GM18951 (cell line): ENCODE data around the gene SPATA24.
"Not testable (repeated sequence)": the region's sequence is repeated elsewhere in the genome, so short reads cannot be mapped to it uniquely, and the experiment has no call there.

Experiments used
- POLR2A ChIP-seq: IDR thresholded peaks from 4 replicates; pipeline ENCODE4 v1.6.1; 2011; ENCODE audit warnings: mild to moderate bottlenecking; ENCODE audit not compliant: insufficient read length, insufficient read depth; ENCODE audit errors: extremely low read depth
- in situ Hi-C: fragments of 300-500 bp; cut with MboI; formaldehyde crosslinking; loops from one replicate; pipeline ENCODE4 v1.12.0; 2022; ENCODE audit warnings: low sequenced_read_pairs, mixed read lengths, inconsistent platforms; ENCODE audit not compliant: unreplicated experiment

SPATA24 gene, protein sequence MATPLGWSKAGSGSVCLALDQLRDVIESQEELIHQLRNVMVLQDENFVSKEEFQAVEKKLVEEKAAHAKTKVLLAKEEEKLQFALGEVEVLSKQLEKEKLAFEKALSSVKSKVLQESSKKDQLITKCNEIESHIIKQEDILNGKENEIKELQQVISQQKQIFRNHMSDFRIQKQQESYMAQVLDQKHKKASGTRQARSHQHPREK

GRCh38 chr5:139403787-139404483, at the start of gene SPATA24:
Gene SPATA24, minus strand, starts transcription at chr5:139404089. Its CDS starts 29 bp downstream, at chr5:139404060.
- peak; percentile 55 for TF ChIP-seq POLR2A
- in situ Hi-C loops: no loop called here

DNA sequence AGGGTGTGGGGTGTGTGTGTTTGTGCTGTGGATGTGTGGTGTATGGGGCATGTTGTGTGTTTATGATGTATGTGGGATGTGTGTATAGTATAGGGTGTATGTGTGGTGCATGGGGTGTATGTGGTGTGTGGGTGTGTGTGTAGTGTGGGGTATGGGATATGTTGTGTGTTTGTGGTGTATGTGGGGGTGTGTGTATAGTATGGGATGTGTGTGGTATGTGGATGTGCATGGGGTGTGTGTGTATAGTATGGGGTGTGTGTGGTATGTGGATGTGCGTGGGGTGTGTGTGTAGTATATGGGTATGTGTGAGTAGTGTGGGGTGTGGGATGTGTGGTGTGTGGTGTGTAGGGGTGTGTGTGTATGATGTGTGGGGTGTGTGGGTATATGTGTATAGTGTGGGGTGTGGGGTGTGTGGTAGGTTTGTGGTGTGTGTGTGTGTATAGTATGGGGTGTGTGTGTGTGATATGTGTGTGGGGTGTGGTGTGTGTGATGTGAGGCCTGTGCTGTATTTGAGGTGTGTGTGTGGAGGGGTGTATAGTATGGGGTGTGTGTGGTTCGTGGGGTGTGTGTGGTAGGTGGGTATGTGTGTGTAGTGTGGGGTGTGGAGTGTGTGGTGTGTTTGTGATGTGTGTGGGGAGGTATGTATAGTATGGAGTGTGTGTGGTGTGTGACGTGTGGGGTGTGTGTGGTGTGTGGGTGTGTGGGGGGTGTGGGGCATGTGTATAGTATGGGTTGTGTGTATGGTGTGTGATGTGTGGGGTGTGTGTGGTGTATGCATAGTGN, 48.2 kb upstream of the SPATA24 start:
- TF ChIP-seq POLR2A: no peak
- in situ Hi-C loops: no loop called here

GRCh38 chr5:139451176-139451575, 47.3 kb upstream of the SPATA24 start:
- TF ChIP-seq POLR2A: no peak
- in situ Hi-C loops: no loop called here

DNA sequence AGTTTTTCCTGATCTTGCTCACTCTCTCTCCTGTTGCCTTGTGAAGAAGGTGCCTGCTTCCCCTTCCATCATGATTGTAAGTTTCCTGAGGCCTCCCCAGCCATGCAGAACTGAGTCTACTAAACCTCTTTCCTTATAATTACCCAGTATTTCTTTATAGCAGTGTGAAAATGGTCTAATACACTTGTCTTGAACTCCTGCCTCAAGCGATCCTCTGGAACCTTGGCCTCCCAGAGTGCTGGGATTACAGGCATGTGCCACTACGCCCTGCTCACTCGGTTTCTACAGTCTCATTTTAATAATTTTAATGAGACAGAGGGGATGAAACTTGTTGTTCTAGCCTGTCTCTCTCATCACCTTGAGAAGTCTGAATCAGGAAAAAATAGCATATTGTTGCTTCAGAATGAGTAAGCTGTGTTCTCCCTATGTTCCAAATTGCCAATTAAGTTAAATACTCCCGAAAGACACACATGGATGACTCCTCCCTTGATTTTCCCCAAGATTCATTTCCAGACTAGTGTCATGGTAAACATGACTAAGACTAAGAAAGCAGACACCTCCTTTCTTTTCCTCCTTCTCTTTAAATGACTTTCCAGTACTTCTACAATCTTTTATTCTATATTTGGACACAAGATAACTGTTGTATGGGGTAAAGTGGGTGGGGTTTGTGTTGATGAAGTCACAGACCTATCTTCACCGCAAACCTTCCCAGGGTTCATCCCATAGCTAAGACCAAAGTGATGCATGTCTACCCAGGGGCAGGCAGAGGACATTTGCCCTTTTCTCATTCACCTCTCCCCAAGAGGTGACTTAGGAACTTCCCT, 43.3 kb upstream of the SPATA24 start:
- TF ChIP-seq POLR2A: no peak
- in situ Hi-C loops: no loop called here

- in situ Hi-C loops: no loop called here
- no peak for TF ChIP-seq POLR2A
These were observed 41.7 kb upstream of the SPATA24 start for GRCh38 chr5:139445325-139446170.

DNA sequence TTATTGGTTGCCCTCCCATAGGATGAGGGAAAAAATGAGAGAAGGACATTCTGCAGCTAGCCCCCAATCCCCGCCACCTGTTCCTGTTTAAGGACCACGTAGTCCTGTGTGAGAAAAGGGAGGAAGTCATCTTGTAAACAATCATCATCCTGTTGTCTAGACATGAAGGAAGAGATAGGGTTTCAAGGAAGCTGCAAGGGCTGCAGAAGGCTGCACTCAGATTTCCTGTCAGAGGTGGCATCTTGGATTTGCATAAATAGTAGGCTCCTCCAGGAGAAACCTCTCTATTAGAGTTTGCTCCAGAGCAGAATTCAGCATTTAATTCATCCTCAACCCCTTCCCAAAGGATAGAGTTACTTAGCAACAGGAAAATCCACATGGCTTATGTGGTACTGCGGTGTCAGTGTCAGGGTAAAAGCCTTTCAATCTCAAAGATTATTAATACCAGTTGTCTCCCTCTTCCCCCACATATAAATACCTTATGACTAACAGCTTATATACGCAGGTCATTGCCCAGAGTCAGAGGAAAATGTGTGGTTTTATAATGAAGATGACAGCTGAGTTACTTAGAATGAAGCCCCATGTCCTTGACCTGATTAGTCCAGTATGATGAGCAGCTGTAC, 40.1 kb upstream of the SPATA24 start:
- in situ Hi-C loops: no loop called here
- TF ChIP-seq POLR2A: no peak

- in situ Hi-C loops: not testable (repeated sequence)
These were observed 36.5 kb upstream of the SPATA24 start for GRCh38 chr5:139440416-139440815.

DNA sequence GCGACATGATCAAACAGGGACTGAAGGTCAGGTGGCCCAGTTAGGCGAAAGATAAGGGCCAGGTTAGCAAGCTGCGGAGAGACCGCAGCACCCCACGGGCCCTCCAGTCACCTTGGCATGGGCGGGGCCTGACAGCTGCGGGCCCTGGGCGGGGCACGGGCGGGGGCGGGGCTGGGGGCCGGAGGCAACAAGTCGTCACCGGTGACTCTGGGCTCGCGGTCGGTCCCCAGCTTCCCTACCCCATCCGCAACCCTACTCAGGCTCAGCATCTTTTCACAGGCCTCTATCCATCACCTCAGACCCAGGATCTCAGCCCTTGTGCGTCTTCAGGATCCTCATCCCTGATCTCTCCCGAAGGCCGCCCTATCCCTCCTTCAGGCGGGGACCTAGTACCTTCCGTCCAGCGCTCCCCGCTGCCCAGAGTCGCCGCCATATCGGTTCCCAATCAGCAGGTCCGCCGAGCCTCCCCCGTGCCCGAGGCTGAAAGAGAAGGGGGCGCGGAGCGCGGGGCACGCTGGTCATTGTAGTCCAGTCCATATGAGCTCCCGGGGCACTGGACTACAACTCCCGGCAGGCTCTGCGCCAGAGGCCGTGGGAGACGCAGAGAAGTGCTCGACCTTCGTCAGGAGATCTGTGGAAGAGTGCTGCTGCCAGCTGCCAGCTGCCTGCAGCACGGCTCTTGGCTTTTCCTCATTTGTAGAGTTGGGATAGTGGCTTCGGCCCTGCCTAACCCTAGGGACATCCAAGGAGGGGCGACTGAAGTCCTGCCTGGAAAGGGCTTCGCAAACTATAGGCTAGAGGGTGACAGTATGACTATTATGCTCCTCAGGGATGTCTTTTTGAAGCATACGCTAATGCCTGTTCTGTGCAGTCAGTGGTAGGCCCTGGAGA, 35.4 kb upstream of the SPATA24 start, which contains the start of gene DNAJC18:
DNAJC18 (minus strand) TSS at position 513 of the 891 bp plus-strand sequence; CDS start at position 433, 80 bp downstream.
- TF ChIP-seq POLR2A: peak; percentile 37
- in situ Hi-C loops: no loop called here

DNA sequence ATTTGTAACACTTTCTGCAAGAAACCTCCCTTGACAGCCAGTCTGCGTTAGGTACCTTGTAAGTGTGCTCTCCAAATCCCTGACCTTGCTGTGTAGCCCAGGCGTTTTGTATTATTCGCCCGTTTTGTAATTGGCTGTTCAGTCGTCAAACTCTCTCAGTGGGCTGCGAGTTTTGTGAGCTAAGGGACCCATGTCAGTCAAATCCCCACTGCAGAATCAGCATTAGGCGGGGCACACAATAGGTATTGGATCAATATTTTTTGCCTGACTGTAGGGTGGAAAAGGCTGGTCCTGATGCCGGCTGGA, 34.8 kb upstream of the SPATA24 start:
- in situ Hi-C loops: no loop called here
- no peak for TF ChIP-seq POLR2A

DNA sequence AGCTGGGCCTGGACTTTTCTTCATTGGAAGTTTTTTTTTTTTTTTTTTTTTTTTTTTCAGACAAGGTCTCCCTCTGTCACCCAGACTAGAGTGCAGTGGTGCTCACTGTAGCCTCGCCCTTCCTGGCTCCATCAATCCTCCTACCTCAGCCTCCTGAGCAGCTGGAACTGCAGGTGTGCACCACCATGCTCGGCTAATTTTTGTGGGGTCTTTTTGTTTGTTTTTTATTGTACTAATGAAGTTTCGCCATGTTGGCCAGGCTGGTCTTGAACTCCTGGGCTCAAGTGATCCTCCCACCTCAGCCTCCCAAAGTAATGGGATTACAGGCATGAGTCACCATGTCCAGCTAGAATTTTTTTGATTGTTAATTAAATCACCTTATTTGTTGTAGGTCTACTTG, 31.8 kb upstream of the SPATA24 start:
- TF ChIP-seq POLR2A: no peak
- in situ Hi-C loops: no loop called here

GRCh38 chr5:139431706-139432105, 27.8 kb upstream of the SPATA24 start:
- in situ Hi-C loops: no loop called here
- no peak for TF ChIP-seq POLR2A
